Osteocyte (in vitro differentiated cells): ENCODE results near the gene A1CF. TPM values are rescaled to one million over a fixed set of nuclear protein-coding genes. Genes with fewer than 3 reads are reported as not detected.

Source experiments
- DNase-seq: peaks from one replicate; pipeline ENCODE4 v3.0.0; 2021; ENCODE audit warnings: mixed read lengths; ENCODE audit not compliant: unreplicated experiment; ENCODE audit errors: extremely low spot score
- H3K27ac Mint-ChIP-seq: one replicate; pipeline ENCODE4 v1.8.0; 2021; ENCODE audit warnings: mild to moderate bottlenecking, mixed read lengths; ENCODE audit not compliant: unreplicated experiment
- H3K27me3 Mint-ChIP-seq: one replicate; pipeline ENCODE4 v1.8.0; 2021; ENCODE audit warnings: mixed read lengths; ENCODE audit not compliant: unreplicated experiment
- H3K36me3 Mint-ChIP-seq: one replicate; pipeline ENCODE4 v1.8.0; 2021; ENCODE audit warnings: mixed read lengths; ENCODE audit not compliant: unreplicated experiment
- H3K4me1 Mint-ChIP-seq: one replicate; pipeline ENCODE4 v1.8.0; 2021; ENCODE audit warnings: mixed read lengths; ENCODE audit not compliant: unreplicated experiment
- H3K4me3 Mint-ChIP-seq: one replicate; pipeline ENCODE4 v1.8.0; 2021; ENCODE audit warnings: mild to moderate bottlenecking, moderate library complexity, mixed read lengths; ENCODE audit not compliant: unreplicated experiment
- H3K9me3 Mint-ChIP-seq: one replicate; pipeline ENCODE4 v1.8.0; 2021; ENCODE audit warnings: mixed read lengths; ENCODE audit not compliant: unreplicated experiment
- total RNA-seq: library from RNA; stranded (reverse); gene quantifications from 2 replicates; pipeline ENCODE4 v1.2.1, GENCODE V29; 2021
- TF ChIP-seq, protein P1 (sequence below): fragments of 200-600 bp; sonication (generic); IDR thresholded peaks from 2 replicates; pipeline ENCODE4 v1.5.0; 2021; ENCODE audit warnings: antibody characterized with exemption, mild to moderate bottlenecking, moderate library complexity

Gene A1CF
- total RNA-seq, 1 donor from 2014 or later, result not detected

DNA sequence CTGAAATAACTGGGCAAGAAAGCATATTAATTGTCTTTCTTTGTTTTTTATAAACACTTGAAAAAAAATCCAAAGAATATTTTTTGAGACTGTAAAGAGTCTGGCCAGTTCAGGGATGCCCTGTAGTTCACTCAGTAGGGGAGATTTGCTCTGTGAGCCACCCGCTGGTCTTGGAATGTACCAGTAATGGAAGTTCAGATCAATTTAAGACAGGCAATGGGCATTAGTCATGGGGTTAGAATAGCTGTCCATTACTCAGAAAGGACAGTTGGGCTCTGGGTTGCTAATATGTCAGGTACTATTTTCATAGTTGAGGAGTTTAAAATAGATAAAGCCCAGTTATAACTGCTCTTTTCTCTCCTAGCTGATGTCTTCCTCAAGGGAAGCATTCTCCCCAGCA lies 38.7 kb downstream of the A1CF start:
- no peaks in the 10 kb centered on the region for H3K36me3 Mint-ChIP-seq
- no peak for DNase-seq

GRCh38 chr10:50837095-50837494 lies 48.3 kb downstream of the A1CF start:
- DNase-seq, result no peak
- no peaks in the 10 kb centered on the region for H3K36me3 Mint-ChIP-seq
- peaks cover 56% of the 10 kb centered on the region for H3K27me3 Mint-ChIP-seq
- H3K27ac Mint-ChIP-seq, result no peak overlapping the region
- H3K9me3 Mint-ChIP-seq, result no peaks in the 10 kb centered on the region
- no peaks in the 10 kb centered on the region for H3K4me1 Mint-ChIP-seq
- TF ChIP-seq, protein P1, sequence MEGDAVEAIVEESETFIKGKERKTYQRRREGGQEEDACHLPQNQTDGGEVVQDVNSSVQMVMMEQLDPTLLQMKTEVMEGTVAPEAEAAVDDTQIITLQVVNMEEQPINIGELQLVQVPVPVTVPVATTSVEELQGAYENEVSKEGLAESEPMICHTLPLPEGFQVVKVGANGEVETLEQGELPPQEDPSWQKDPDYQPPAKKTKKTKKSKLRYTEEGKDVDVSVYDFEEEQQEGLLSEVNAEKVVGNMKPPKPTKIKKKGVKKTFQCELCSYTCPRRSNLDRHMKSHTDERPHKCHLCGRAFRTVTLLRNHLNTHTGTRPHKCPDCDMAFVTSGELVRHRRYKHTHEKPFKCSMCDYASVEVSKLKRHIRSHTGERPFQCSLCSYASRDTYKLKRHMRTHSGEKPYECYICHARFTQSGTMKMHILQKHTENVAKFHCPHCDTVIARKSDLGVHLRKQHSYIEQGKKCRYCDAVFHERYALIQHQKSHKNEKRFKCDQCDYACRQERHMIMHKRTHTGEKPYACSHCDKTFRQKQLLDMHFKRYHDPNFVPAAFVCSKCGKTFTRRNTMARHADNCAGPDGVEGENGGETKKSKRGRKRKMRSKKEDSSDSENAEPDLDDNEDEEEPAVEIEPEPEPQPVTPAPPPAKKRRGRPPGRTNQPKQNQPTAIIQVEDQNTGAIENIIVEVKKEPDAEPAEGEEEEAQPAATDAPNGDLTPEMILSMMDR, result no peak
- H3K4me3 Mint-ChIP-seq, result no peak overlapping the region

More for the DNA sequence above, 38.7 kb downstream of the A1CF start:
- Mint-ChIP-seq H3K9me3 (no peaks in the 10 kb centered on the region), H3K4me3 (no peak overlapping the region), H3K27ac (no peak overlapping the region), H3K4me1 (peaks cover 27% of the 10 kb centered on the region), H3K27me3 (no peaks in the 10 kb centered on the region)
- TF ChIP-seq, protein P1, result no peak

- Mint-ChIP-seq H3K27ac (no peak overlapping the region), H3K36me3 (no peaks in the 10 kb centered on the region), H3K9me3 (no peaks in the 10 kb centered on the region), H3K4me3 (no peak overlapping the region), H3K4me1 (no peaks in the 10 kb centered on the region), H3K27me3 (peaks cover 63% of the 10 kb centered on the region)
- TF ChIP-seq, protein P1, result no peak
- DNase-seq, result no peak
These were observed 53.2 kb downstream of the A1CF start for GRCh38 chr10:50832171-50832751.

GRCh38 chr10:50830066-50830465 lies 55.4 kb downstream of the A1CF start:
- H3K27ac Mint-ChIP-seq, result no peak overlapping the region
- TF ChIP-seq, protein P1, result no peak
- no peaks in the 10 kb centered on the region for H3K36me3 Mint-ChIP-seq
- DNase-seq, result no peak
- H3K4me3 Mint-ChIP-seq, result no peak overlapping the region
- H3K4me1 Mint-ChIP-seq, result no peaks in the 10 kb centered on the region
- peaks cover 64% of the 10 kb centered on the region for H3K27me3 Mint-ChIP-seq
- H3K9me3 Mint-ChIP-seq, result no peaks in the 10 kb centered on the region

DNA sequence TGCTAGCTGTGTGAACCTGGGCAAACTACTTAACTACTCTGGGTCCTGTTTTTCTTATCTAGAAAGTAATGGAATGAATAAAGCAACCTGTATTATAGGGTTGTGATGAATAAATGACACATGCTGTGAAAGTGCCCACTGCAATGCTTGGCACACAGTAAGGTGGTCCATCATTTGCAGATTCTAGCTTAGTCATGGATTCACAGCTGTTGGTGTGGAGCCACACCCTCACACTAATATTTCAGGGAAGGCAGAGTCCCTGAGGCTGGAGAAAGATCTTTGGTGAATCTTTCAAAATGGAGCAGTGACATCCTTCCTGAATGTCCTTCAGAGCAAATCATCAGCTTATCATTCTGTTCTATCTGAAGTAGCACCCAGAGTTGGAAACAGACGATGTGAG lies 60.6 kb downstream of the A1CF start:
- no peaks in the 10 kb centered on the region for H3K9me3 Mint-ChIP-seq
- TF ChIP-seq, protein P1, result no peak

More for the DNA sequence above, 60.6 kb downstream of the A1CF start:
- Mint-ChIP-seq H3K27me3 (peaks cover 60% of the 10 kb centered on the region), H3K4me3 (no peak overlapping the region), H3K36me3 (no peaks in the 10 kb centered on the region), H3K4me1 (no peaks in the 10 kb centered on the region), H3K27ac (no peak overlapping the region)
- DNase-seq, result no peak
